Muscle layer of duodenum (tissue), 2 donors: ENCODE data around the gene SYNJ2.
A peak's percentile ranks its signal among the peaks of the same experiment; 100 is the strongest.

Experiments used
- H3K27ac ChIP-seq: one replicate; pipeline ENCODE4 v1.7.0; 2013; ENCODE audit warnings: mild to moderate bottlenecking, low read length
- H3K27me3 ChIP-seq: one replicate; pipeline ENCODE4 v1.7.0; 2013; ENCODE audit warnings: low read depth, mild to moderate bottlenecking, control low read depth, low read length
- H3K36me3 ChIP-seq, 2 donors: one replicate each; pipeline ENCODE4 v1.7.0; 2013; ENCODE audit warnings: low read length in 2 of 2, control low read depth in 1 of 2, mild to moderate bottlenecking in 1 of 2; ENCODE audit not compliant: insufficient read depth in 2 of 2, control insufficient read depth in 1 of 2
- H3K4me1 ChIP-seq, 2 donors: one replicate each; pipeline ENCODE4 v1.7.0; 2013; ENCODE audit warnings: low read length in 2 of 2, mild to moderate bottlenecking in 2 of 2, control low read depth in 1 of 2, moderate library complexity in 1 of 2; ENCODE audit not compliant: insufficient read depth in 2 of 2, control insufficient read depth in 1 of 2
- H3K4me3 ChIP-seq, 2 donors: one replicate each; pipeline ENCODE4 v1.7.0; 2013; ENCODE audit warnings: low read length in 2 of 2, low read depth in 1 of 2, mild to moderate bottlenecking in 1 of 2
- H3K9me3 ChIP-seq, 2 donors: one replicate each; pipeline ENCODE4 v1.7.0; 2013; ENCODE audit warnings: low read length in 2 of 2, control low read depth in 1 of 2, mild to moderate bottlenecking in 1 of 2; ENCODE audit not compliant: control insufficient read depth in 1 of 2
- donor health status: healthy.

Gene SYNJ2

DNA sequence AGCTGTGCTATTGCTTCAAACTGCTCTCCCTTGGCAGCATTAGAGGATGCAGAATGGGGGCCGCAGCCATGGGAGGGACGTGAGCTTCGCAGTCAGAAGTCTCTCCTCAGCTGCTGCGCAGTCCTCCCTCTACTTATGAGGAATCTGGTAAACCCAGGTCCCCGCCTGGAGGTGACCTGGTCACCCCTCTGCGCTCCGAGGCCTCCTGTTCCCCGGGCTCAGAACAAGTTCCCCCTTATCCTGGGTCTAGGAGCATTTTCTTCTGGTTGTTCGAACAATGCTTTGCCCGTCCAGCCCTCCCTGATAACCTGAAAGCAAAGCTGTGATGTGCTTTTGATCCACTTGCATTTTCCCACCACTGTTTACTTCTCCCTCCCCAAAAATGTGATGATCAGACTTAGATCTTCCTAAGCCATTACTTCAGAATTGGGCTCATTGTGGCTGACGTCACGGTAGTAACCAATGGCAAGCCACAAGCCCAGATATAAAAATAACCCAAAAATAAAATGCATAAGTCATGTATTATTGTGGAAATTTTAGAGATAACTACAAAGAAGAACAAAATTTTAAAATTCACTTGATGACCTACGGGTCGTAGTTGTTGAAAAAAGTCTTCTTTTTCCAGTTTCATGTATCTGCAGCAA is 105.7 kb downstream of the SYNJ2 start:
- peak overlapping the region in 1 of 2 donors; percentile 37 for H3K4me3 ChIP-seq
- H3K4me1 ChIP-seq: peaks cover 0 to 12% of the 10 kb centered on the region in 2 donors
- H3K36me3 ChIP-seq: peaks cover 23 to 28% of the 10 kb centered on the region in 2 donors
- no peaks in the 10 kb centered on the region for H3K27me3 ChIP-seq
- H3K27ac ChIP-seq: no peak overlapping the region
- no peaks in the 10 kb centered on the region for H3K9me3 ChIP-seq

DNA sequence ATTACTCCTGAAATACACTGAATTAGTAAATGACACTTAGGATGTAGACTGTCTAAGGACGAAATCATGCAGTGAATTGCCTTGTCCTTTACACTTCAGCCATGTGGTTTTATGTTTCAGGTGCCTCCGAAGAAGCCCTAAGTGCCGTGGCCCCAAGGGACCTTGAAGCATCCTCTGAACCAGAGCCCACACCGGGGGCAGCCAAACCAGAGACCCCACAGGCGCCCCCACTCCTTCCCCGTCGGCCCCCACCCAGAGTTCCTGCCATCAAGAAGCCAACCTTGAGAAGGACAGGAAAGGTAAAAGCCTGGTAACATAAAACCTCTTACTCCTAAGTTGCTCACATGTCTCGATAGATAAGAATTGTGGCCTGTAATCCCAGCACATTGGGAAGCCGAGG is 111.1 kb downstream of the SYNJ2 start:
- no peaks in the 10 kb centered on the region for H3K27me3 ChIP-seq
- H3K4me1 ChIP-seq: no peaks in the 10 kb centered on the region
- H3K36me3 ChIP-seq: peaks cover 16 to 38% of the 10 kb centered on the region in 2 donors
- no peak overlapping the region for H3K4me3 ChIP-seq
- no peaks in the 10 kb centered on the region for H3K9me3 ChIP-seq
- H3K27ac ChIP-seq: no peak overlapping the region

DNA sequence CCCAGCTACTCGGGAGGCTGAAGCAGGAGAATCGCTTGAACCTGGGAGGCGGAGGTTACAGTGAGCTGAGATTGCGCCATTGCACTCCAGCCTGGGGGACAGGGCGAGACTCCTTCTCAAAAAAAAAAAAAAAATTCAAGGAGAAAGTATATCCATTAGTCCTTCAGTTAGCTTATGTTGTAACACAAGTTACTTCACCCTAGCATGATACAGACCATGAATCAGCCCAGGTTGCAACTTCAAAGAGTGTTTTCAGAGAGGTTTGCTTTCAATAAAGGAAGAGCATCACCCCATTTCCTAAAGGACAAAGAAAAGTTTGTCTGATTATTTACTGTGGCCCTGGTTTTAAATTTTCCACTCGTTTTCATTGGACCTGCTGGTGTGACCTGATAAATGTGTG is 113.4 kb downstream of the SYNJ2 start:
- H3K4me3 ChIP-seq: no peak overlapping the region
- H3K27ac ChIP-seq: no peak overlapping the region
- no peaks in the 10 kb centered on the region for H3K9me3 ChIP-seq
- H3K36me3 ChIP-seq: peaks cover 16 to 38% of the 10 kb centered on the region in 2 donors
- H3K4me1 ChIP-seq: no peaks in the 10 kb centered on the region
- H3K27me3 ChIP-seq: no peaks in the 10 kb centered on the region

DNA sequence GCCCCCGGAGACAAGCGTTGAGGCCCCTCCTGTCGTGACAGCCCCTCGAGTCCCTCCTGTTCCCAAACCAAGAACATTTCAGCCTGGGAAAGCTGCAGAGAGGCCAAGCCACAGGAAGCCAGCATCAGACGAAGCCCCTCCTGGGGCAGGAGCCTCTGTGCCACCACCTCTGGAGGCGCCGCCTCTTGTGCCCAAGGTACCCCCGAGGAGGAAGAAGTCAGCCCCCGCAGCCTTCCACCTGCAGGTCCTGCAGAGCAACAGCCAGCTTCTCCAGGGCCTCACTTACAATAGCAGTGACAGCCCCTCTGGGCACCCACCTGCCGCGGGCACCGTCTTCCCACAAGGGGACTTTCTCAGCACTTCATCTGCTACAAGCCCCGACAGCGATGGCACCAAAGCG is 114.0 kb downstream of the SYNJ2 start:
- Histone ChIP-seq H3K9me3 (no peaks in the 10 kb centered on the region), H3K27ac (no peak overlapping the region), H3K4me1 (no peaks in the 10 kb centered on the region), H3K4me3 (no peak overlapping the region), H3K27me3 (no peaks in the 10 kb centered on the region), H3K36me3 (peaks cover 16 to 38% of the 10 kb centered on the region in 2 donors)

DNA sequence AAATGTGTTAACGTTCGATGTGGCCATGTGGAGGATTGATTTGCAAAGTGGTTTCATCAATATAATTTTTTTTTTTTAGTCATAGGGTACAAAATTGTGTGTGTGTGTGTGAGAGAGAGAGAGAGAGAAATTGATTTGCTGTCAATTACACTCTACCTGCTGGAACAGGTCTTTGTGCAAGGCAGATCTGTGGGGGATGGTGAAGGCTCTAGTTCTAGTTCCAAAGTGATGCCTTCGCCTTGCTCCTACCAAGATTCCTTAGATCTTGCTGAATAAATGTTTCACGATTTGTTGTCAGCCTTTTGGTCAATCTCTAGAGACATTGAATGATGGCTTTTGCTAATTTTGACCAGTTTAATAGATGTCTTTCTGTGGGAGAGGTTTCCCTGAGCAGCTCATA is 121.6 kb downstream of the SYNJ2 start:
- Histone ChIP-seq H3K9me3 (no peaks in the 10 kb centered on the region), H3K4me1 (no peaks in the 10 kb centered on the region), H3K27me3 (no peaks in the 10 kb centered on the region), H3K4me3 (no peak overlapping the region), H3K36me3 (no peaks in the 10 kb centered on the region), H3K27ac (no peak overlapping the region)

DNA sequence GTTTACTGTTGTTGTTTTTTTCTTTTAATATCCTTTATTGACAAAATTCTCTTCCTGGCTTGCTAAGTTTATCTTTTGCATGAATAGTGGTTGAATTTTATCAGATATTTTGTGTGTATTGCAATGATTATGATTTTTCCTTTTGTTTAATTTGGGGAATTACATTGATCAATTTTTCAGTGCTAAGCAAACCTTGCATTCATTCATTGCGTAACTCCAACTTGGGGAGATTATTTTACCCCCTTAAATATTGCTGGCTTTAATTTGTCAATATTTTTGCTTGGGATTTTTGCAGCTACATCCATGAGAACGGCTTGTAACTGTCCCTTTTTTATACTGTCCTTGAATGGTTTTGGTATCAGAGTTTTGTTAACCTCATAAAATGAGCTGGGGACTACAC is 123.0 kb downstream of the SYNJ2 start:
- H3K4me1 ChIP-seq: no peaks in the 10 kb centered on the region
- H3K4me3 ChIP-seq: no peak overlapping the region
- H3K27ac ChIP-seq: no peak overlapping the region
- no peaks in the 10 kb centered on the region for H3K27me3 ChIP-seq
- peaks cover 0 to 4% of the 10 kb centered on the region in 2 donors for H3K36me3 ChIP-seq
- H3K9me3 ChIP-seq: no peaks in the 10 kb centered on the region

DNA sequence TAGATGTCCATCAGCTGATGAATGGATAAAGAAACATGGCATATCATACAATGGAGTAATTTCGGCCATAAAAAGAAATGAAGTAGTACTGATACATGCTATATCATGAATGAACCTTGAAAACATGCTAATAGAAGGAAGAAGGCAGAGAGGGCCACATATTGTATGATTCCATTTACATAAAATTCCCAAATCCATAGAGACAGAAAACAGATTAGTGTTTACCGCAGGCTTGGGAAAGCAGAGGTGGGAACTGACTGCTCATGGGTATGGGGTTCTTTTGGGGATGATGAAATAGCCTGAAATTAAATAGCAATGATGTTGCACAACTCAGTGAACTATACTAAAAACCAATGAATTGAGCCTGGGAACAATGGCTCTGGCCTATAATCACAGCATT is 128.1 kb downstream of the SYNJ2 start:
- Histone ChIP-seq H3K27ac (no peak overlapping the region), H3K36me3 (peaks cover 7 to 37% of the 10 kb centered on the region in 2 donors), H3K9me3 (no peaks in the 10 kb centered on the region), H3K27me3 (no peaks in the 10 kb centered on the region), H3K4me3 (no peak overlapping the region), H3K4me1 (no peaks in the 10 kb centered on the region)

DNA sequence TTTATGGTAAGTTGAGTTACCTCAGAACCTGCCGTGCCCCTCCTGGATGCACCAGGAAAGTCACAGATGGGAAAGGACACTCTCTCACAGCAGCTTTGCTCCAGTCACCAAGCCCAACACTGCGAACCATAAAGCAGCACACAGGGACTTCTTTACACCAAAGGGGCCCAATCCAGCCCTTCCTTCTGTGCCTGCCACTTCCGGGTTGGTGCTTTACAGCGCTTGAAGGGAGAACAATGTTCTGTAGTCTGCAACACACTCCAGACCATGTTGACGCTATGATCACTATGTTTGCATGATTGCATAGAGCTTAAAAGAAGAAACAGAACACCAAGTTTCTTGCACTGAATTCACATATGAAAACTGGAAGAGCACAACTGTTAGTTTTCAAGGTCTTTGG is 129.3 kb downstream of the SYNJ2 start:
- peaks cover 7 to 49% of the 10 kb centered on the region in 2 donors for H3K36me3 ChIP-seq
- no peak overlapping the region for H3K27ac ChIP-seq
- no peaks in the 10 kb centered on the region for H3K9me3 ChIP-seq
- H3K4me3 ChIP-seq: no peak overlapping the region
- no peaks in the 10 kb centered on the region for H3K4me1 ChIP-seq
- no peaks in the 10 kb centered on the region for H3K27me3 ChIP-seq

DNA sequence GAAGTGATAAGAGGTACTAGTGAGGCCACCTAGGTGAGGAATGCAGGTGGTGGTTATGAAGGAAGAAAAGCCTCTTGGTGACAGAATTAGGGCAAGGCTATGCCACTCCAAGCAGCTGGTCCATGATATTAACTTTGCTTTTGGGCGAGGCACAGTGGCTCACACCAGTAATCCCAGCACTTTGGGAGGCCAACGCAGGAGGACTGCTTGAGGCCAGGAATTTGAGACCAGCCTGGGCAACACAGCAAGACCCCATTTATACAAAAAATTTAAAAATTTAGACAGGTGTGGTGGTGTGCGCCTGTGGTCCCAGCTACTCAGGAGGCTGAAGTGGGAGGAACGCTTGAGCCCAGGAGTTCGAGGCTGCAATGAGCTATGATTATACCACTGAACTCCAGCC is 130.3 kb downstream of the SYNJ2 start:
- H3K9me3 ChIP-seq: no peaks in the 10 kb centered on the region
- no peaks in the 10 kb centered on the region for H3K4me1 ChIP-seq
- H3K27ac ChIP-seq: no peak overlapping the region
- H3K4me3 ChIP-seq: no peak overlapping the region
- no peaks in the 10 kb centered on the region for H3K27me3 ChIP-seq
- peaks cover 7 to 52% of the 10 kb centered on the region in 2 donors for H3K36me3 ChIP-seq

DNA sequence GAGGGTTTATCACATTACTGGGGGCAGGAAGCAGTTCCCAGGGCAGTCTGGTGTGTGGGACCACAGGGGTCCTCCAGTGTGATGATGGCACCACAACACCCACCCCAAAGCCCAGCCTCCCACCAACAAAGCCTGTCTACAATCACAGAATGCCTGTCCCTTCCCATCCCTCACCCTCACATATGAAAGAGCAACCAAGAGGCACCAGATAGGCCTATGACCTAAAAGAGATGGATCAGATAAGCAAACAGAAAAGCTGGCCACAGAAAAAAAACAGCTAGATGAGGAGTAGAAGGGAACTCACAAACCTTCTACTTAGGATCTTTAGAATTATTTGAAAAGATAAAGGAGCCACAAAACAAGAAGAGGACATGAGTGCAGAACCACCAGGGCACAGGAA is 132.1 kb downstream of the SYNJ2 start:
- H3K4me1 ChIP-seq: no peaks in the 10 kb centered on the region
- no peak overlapping the region for H3K27ac ChIP-seq
- H3K9me3 ChIP-seq: no peaks in the 10 kb centered on the region
- no peaks in the 10 kb centered on the region for H3K27me3 ChIP-seq
- peaks cover 11 to 58% of the 10 kb centered on the region in 2 donors for H3K36me3 ChIP-seq
- no peak overlapping the region for H3K4me3 ChIP-seq

DNA sequence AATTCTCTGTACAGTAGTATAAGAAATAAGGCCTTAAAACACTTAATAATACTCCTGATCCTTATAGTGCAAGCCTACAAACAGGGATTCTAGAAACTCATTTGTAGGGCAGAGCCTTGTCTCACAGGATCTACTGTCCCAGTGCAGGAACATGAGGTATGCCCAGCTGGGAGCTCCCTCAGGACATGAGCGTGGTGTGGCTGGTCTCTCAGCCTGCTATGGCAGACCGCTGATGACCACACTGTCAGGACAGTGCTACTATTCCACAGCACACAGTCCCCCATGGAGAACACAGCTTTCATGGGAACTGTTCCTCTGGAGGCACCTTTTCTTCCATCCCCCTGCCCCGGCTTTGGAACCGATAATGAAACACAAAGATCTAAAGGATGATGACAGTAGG is 133.4 kb downstream of the SYNJ2 start:
- Histone ChIP-seq H3K27ac (no peak overlapping the region), H3K9me3 (no peaks in the 10 kb centered on the region), H3K4me1 (no peaks in the 10 kb centered on the region), H3K27me3 (no peaks in the 10 kb centered on the region), H3K4me3 (no peak overlapping the region), H3K36me3 (peaks cover 11 to 53% of the 10 kb centered on the region in 2 donors)

DNA sequence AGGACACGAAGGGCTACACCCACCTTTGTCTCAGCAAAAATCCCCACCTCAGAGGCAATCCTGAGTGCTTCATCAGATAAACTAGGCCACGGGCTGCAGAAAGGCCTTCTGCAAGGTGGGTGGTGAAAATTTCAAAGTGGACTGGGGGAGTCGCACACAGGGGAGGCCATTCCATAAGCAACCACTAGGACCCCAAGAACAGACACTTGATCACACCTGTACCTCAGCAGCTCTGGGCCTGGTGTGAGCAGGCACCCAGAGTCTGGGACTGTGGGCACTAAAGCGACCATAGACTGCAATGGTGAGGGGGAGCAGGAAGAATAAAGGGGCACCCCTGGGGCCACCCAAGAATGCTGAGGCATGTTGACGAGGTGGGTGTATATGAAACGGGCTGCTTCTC is 133.8 kb downstream of the SYNJ2 start:
- H3K4me3 ChIP-seq: no peak overlapping the region
- peaks cover 11 to 51% of the 10 kb centered on the region in 2 donors for H3K36me3 ChIP-seq
- no peaks in the 10 kb centered on the region for H3K27me3 ChIP-seq
- H3K27ac ChIP-seq: no peak overlapping the region
- H3K9me3 ChIP-seq: no peaks in the 10 kb centered on the region
- no peaks in the 10 kb centered on the region for H3K4me1 ChIP-seq
